ENCODE results near the gene DNER.
"Not testable (repeated sequence)": the region's sequence is repeated elsewhere in the genome, so short reads cannot be mapped to it uniquely, and the experiment has no call there.

The DNER gene

DNA sequence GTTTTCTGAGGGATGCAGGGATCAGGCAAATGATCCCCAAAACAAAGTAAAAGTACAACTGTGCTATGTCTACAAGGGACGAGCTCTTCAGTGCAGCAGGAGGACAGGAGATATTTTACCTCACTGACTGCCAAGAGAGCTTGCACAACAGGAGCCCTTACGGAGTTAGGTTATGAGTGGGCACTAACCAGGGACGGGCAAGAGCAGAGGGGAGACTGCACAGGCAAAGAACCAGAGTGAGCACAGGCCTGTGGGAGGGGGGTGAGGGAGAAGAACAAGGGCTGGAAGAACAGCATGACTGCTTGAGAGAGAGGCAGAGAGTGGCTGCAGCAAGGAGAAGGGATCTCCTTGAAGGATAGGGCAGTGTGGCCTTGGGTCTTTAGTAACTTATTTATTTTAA lies 342.1 kb downstream of the DNER start:
- no peak for DNase-seq

DNA sequence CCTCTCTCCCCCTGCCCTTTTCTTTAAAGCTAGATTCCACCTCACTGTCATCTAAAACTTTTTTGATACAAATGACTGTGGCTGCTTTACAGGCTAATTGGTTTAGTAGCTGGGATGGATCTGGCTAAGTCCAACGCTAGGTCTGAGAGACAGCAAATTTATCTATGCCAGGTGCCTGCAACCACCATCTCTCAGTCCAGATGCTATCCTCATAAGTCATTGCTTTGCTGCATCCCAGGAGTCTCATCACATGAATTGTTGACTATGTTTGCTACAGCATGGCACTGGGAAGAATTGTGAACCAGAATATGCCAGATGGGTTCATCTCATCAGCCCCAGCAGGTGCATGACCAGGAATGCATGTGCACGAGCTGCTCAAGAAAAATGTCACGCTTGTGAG lies 343.3 kb downstream of the DNER start:
- no peak for DNase-seq

- no peak for DNase-seq
Measured at GRCh38 chr2:229370509-229370908, 343.8 kb downstream of the DNER start.

DNA sequence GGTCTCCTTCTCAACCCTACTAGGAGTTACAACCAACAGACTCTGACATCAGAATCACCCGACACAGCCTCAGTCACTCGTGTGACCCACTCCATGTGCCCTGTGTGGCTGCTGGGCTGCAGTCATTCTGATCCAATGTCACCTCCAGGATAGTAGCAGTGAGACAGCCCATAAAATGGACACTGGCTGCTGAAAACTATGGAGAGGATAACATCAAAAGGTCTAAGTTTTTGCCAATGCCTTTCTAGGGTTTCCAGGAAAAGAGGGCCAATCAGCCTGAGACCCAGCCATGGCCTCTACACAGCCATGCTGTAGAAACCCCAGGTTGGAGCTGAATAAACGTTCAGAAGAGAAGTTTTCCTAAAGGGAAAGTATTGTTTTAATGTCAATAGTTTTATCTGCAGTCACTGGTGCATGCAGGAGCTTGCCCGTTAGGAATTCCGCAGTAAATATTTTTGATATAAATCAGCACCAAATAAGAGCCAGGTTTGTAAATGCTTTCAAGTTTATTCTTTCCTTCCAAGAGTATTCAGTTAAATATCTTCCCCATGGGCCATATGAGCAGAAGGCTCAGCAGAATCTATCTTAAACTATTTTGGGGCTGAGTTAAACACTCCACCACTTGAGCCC lies 351.1 kb downstream of the DNER start:
- DNase-seq = no peak

DNA sequence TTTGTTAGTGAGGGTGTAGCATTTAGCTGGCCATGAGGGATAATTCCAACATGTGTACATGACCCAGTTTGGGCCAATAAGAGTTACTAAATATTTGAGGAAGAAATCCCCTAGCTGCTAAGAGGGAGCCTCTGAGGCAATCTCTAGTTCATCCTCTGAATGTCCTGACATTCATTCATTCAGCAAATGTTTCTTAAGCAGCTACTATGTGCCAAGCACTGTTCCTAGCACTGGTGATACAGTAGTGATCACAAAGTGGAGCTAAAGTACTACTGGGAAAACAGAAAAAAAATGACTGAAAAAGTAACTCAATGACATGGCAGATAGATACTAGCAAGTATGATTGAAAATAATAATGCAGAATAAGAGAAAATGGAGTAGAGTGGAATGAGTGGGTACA lies 363.5 kb downstream of the DNER start:
- DNase-seq = no peak

GRCh38 chr2:229350117-229350805 lies 364.1 kb downstream of the DNER start:
- no peak for DNase-seq

DNA sequence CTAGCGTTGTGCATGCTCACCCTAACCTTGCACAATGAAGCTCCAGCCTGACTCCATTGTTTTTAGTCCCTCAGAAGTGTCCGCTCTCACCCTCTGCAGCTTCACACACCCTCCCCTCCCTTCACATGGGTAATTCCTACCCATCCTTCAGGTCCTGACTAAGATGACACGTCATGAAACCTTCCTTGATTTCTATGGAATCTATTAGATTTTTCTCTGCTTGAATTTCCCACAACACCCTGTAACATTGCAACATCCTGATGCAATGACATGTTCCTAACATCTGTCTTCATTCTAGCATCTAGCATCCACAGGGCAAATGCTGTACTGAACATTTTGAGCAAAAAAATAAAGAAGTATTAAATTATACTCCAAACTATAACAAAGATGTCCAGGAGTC lies 366.2 kb downstream of the DNER start:
- DNase-seq = no peak

- DNase-seq = no peak
Measured at GRCh38 chr2:229346816-229347540, 367.4 kb downstream of the DNER start.

DNA sequence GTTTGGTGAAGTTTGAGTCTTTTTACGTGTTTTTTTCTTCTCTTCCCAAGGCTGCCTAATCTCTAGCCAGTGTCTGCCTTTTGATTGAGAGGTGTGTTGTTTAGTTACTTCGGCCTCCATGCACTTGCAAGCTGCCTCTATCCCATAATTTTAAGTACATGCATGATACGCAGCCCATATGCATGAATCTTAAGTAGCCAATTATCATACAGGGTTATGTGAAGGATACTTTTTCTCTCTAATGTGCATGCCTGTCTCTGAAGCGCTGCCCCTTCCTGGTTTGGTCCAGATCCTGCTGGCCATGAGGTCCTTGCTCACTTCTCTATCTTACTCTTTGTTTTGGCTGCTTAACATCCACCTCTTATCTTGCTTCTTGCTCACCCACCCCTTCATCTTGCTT lies 369.4 kb downstream of the DNER start:
- no peak for DNase-seq

DNA sequence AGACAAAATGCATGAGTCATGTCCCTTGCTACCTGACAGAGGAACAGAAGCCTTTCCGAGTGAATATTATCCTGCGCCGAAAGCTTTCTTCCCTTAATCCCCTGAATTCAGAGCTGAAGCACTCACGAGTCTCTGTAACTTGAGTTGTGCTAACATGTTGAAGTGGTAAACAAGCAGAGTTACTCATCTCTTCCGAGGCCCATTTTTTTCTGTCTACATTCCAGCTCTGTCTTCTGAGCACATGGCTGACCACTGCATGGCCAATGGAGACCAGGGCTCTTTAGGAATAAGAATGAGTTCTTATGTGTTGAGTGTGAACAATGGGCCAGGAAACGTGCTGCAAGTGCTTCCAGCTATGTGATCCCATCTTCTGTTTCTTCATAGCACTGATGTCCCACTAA lies 370.2 kb downstream of the DNER start:
- DNase-seq = no peak

- no peak for DNase-seq
Measured at GRCh38 chr2:229343661-229344060, 370.7 kb downstream of the DNER start.

GRCh38 chr2:229342376-229342775 lies 372.0 kb downstream of the DNER start:
- no peak for DNase-seq

DNA sequence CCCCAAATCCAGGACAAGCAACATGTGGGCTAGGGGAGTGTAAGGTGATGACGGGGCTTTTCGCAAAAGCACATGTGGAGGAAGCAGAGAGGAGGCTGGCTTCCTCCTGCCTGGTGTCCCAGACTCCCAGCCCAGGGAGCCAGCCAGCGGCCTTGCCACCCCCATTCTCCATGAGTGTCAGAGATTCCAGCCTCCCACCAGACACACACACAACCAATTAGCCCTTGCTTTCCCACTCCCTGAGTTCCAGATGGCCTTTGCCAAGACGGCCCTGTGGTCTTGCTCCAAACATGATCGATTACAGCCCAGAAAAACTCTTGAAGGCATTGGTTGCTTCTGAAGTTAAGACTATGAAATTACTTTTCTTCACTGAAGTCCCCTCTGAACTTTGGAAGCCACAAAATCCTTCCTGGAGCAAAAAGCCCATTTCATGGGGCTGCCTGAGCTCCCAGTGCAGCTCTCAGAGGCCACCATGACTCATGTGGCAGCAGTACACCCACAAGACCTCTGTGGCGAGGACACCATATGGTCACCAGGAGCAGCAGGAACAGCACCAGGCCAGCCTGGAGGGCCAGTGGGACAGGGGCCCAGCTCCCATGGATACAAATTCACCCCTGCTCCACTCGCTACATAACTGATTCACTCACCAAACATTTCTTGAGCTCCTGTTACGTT lies 374.1 kb downstream of the DNER start:
- DNase-seq = no peak

DNA sequence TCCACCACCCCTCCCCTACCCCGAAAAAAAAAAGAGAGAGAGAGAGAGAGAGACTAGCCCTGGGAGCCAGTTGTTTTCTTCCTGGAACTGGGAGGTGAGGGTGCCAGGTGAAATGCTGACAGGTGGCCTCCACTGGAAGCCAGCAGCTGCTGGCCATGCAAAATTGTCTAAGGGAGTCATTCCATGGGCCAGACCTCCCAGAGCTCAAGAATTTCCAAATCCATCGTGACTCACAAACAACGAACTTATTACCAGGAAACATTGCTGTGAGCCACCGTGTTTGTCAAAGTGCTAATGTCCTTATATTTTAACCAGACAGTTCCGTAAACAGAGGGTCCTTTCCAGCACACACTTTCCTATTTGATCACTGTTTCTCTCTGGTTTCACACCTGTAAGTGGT lies 374.7 kb downstream of the DNER start:
- DNase-seq = no peak

GRCh38 chr2:229339171-229339570 lies 375.2 kb downstream of the DNER start:
- not testable (repeated sequence) for DNase-seq

- no peak for DNase-seq
Measured at GRCh38 chr2:229335877-229336346, 378.4 kb downstream of the DNER start.

DNA sequence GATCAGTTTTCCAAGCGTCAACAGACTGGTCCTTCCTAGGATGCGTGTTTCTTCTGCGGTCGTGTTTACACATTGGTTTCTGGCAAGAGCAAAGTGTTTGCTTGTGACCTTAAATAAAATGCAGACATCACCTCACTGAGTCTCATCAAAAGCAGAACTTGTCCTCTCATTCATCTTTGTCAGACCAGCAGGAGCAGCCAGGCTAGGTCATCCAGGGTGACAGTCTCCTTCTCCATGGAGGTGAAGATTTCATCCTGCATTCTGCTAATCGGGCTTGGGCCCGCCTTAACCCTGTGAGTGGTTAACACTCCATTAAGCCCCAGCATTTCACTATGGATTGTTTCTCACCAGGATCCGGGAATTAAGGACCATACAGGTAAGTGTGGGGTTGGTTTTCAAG lies 379.0 kb downstream of the DNER start:
- DNase-seq = no peak

- DNase-seq = no peak
Measured at GRCh38 chr2:229330952-229331351, 383.4 kb downstream of the DNER start.

GRCh38 chr2:229319558-229319957 lies 394.8 kb downstream of the DNER start:
- no peak for DNase-seq

- no peak for DNase-seq
Measured at GRCh38 chr2:229314117-229314516, 400.2 kb downstream of the DNER start.

DNA sequence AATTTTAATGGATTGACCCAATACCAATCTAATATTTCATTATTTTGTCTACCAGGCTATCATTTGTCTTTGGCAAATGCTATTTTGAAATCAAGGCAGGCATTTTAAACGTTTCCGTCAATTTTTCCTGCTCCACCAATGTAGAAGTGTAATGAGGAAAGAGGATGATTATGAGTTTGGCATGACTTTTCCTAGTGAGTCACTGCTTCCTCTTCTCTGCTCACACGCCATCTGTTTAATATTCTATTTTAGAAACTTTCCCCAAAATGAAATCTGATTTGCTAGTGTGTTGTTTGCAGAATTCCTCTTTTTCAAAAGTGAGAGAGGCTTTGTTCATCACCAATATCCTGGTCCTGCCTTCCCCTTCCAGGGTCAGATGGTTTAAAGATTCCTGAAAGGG lies 400.8 kb downstream of the DNER start:
- no peak for DNase-seq

Data from activated naive CD4-positive, alpha-beta T cell treated with Interleukin-2 at 50 U/mL for 16 hours (primary cell).